Measurements from ENCODE around the gene PDX1.
"Not testable (repeated sequence)": the region's sequence is repeated elsewhere in the genome, so short reads cannot be mapped to it uniquely, and the experiment has no call there.

PDX1 gene

GRCh38 chr13:27964206-27964605 lies 44.4 kb downstream of the PDX1 start:
- not testable (repeated sequence) for H2AK5ac ChIP-seq (ENCODE audit: low read length); H3K4me2 ChIP-seq (ENCODE audit: low read length); H3K4ac ChIP-seq (ENCODE audit: low read depth, low read length); H3K9ac ChIP-seq (ENCODE audit: low read length); H3K23ac ChIP-seq (ENCODE audit: low read length); H3K79me2 ChIP-seq (ENCODE audit: control insufficient read depth, insufficient read depth, low read length); H2BK120ac ChIP-seq (ENCODE audit: low read depth, low read length); H3K36me3 ChIP-seq (ENCODE audit: control insufficient read depth, insufficient read depth, low read length); H4K5ac ChIP-seq (ENCODE audit: low read length); H2BK5ac ChIP-seq (ENCODE audit: low read length); DNase-seq; H3K18ac ChIP-seq (ENCODE audit: low read length); H3K4me3 ChIP-seq (ENCODE audit: low read length); H3K56ac ChIP-seq (ENCODE audit: low read length); H3K27ac ChIP-seq (ENCODE audit: low read depth, low read length); H3K79me1 ChIP-seq (ENCODE audit: low read length); H2BK15ac ChIP-seq (replicated peaks; ENCODE audit: low read depth); H4K8ac ChIP-seq (ENCODE audit: low read depth, low read length)
- H3K27me3 ChIP-seq (ENCODE audit: insufficient read depth, low read length, poor library complexity): peaks cover 46% of the 10 kb centered on the region
- no CpG with 5 or more reads among the region's 13 CpGs for WGBS (ENCODE audit: extremely low coverage, insufficient coverage, low lambda C conversion rate)
- H3K4me1 ChIP-seq (ENCODE audit: control insufficient read depth, low read depth, low read length): peaks cover 12% of the 10 kb centered on the region

- Histone ChIP-seq H4K5ac (ENCODE audit: low read length) (no peak overlapping the region), H2BK15ac (replicated peaks; ENCODE audit: low read depth) (no peak overlapping the region), H3K4ac (ENCODE audit: low read depth, low read length) (no peak overlapping the region), H3K56ac (ENCODE audit: low read length) (no peak overlapping the region), H3K9ac (ENCODE audit: low read length) (no peak overlapping the region), H3K79me1 (ENCODE audit: low read length) (no peaks in the 10 kb centered on the region), H3K23ac (ENCODE audit: low read length) (no peak overlapping the region), H3K79me2 (ENCODE audit: control insufficient read depth, insufficient read depth, low read length) (no peaks in the 10 kb centered on the region), H3K27ac (ENCODE audit: low read depth, low read length) (no peak overlapping the region), H3K4me3 (ENCODE audit: low read length) (no peak overlapping the region), H3K36me3 (ENCODE audit: control insufficient read depth, insufficient read depth, low read length) (no peaks in the 10 kb centered on the region), H2BK120ac (ENCODE audit: low read depth, low read length) (no peak overlapping the region), H4K8ac (ENCODE audit: low read depth, low read length) (no peak overlapping the region), H2BK5ac (ENCODE audit: low read length) (no peak overlapping the region), H2AK5ac (ENCODE audit: low read length) (no peak overlapping the region), H3K4me2 (ENCODE audit: low read length) (no peak overlapping the region), H3K4me1 (ENCODE audit: control insufficient read depth, low read depth, low read length) (peaks cover 12% of the 10 kb centered on the region), H3K27me3 (ENCODE audit: insufficient read depth, low read length, poor library complexity) (peaks cover 48% of the 10 kb centered on the region), H3K18ac (ENCODE audit: low read length) (no peak overlapping the region)
- WGBS (ENCODE audit: extremely low coverage, insufficient coverage, low lambda C conversion rate): no CpG with 5 or more reads among the region's 15 CpGs
- no peak for DNase-seq
These were observed 45.0 kb downstream of the PDX1 start for GRCh38 chr13:27964741-27965323.

GRCh38 chr13:27965343-27965739 lies 45.5 kb downstream of the PDX1 start:
- peaks cover 12% of the 10 kb centered on the region for H3K4me1 ChIP-seq (ENCODE audit: control insufficient read depth, low read depth, low read length)
- WGBS (ENCODE audit: extremely low coverage, insufficient coverage, low lambda C conversion rate): no CpG with 5 or more reads among the region's 7 CpGs
- no peak overlapping the region for H3K4me2 ChIP-seq (ENCODE audit: low read length)
- no peak overlapping the region for H3K27ac ChIP-seq (ENCODE audit: low read depth, low read length)
- no peak overlapping the region for H3K9ac ChIP-seq (ENCODE audit: low read length)
- no peak overlapping the region for H3K23ac ChIP-seq (ENCODE audit: low read length)
- no peak overlapping the region for H2AK5ac ChIP-seq (ENCODE audit: low read length)
- no peaks in the 10 kb centered on the region for H3K79me2 ChIP-seq (ENCODE audit: control insufficient read depth, insufficient read depth, low read length)
- H4K5ac ChIP-seq (ENCODE audit: low read length): no peak overlapping the region
- DNase-seq: peak; percentile 44
- H3K56ac ChIP-seq (ENCODE audit: low read length): no peak overlapping the region
- no peaks in the 10 kb centered on the region for H3K79me1 ChIP-seq (ENCODE audit: low read length)
- H3K27me3 ChIP-seq (ENCODE audit: insufficient read depth, low read length, poor library complexity): peaks cover 51% of the 10 kb centered on the region
- no peak overlapping the region for H4K8ac ChIP-seq (ENCODE audit: low read depth, low read length)
- H3K18ac ChIP-seq (ENCODE audit: low read length): no peak overlapping the region
- H3K4me3 ChIP-seq (ENCODE audit: low read length): no peak overlapping the region
- no peak overlapping the region for H2BK120ac ChIP-seq (ENCODE audit: low read depth, low read length)
- H2BK5ac ChIP-seq (ENCODE audit: low read length): no peak overlapping the region
- H3K4ac ChIP-seq (ENCODE audit: low read depth, low read length): no peak overlapping the region
- no peaks in the 10 kb centered on the region for H3K36me3 ChIP-seq (ENCODE audit: control insufficient read depth, insufficient read depth, low read length)
- no peak overlapping the region for H2BK15ac ChIP-seq (replicated peaks; ENCODE audit: low read depth)

GRCh38 chr13:27965740-27966640 lies 46.2 kb downstream of the PDX1 start:
- DNase-seq: peak; percentile 91
- no peak overlapping the region for H4K8ac ChIP-seq (ENCODE audit: low read depth, low read length)
- peak overlapping the region; percentile 20 for H3K18ac ChIP-seq (ENCODE audit: low read length)
- peak overlapping the region; percentile 52 for H3K56ac ChIP-seq (ENCODE audit: low read length)
- no peaks in the 10 kb centered on the region for H3K79me1 ChIP-seq (ENCODE audit: low read length)
- H2BK120ac ChIP-seq (ENCODE audit: low read depth, low read length): no peak overlapping the region
- no peak overlapping the region for H2BK15ac ChIP-seq (replicated peaks; ENCODE audit: low read depth)
- no CpG with 5 or more reads among the region's 45 CpGs for WGBS (ENCODE audit: extremely low coverage, insufficient coverage, low lambda C conversion rate)
- H3K4ac ChIP-seq (ENCODE audit: low read depth, low read length): no peak overlapping the region
- H2BK5ac ChIP-seq (ENCODE audit: low read length): no peak overlapping the region
- peaks cover 14% of the 10 kb centered on the region for H3K4me1 ChIP-seq (ENCODE audit: control insufficient read depth, low read depth, low read length)
- no peak overlapping the region for H3K23ac ChIP-seq (ENCODE audit: low read length)
- H3K27me3 ChIP-seq (ENCODE audit: insufficient read depth, low read length, poor library complexity): peaks cover 56% of the 10 kb centered on the region
- no peaks in the 10 kb centered on the region for H3K79me2 ChIP-seq (ENCODE audit: control insufficient read depth, insufficient read depth, low read length)
- no peak overlapping the region for H3K27ac ChIP-seq (ENCODE audit: low read depth, low read length)
- H3K36me3 ChIP-seq (ENCODE audit: control insufficient read depth, insufficient read depth, low read length): no peaks in the 10 kb centered on the region
- H2AK5ac ChIP-seq (ENCODE audit: low read length): no peak overlapping the region
- no peak overlapping the region for H4K5ac ChIP-seq (ENCODE audit: low read length)
- H3K4me3 ChIP-seq (ENCODE audit: low read length): no peak overlapping the region
- peak overlapping the region; percentile 71 for H3K4me2 ChIP-seq (ENCODE audit: low read length)
- no peak overlapping the region for H3K9ac ChIP-seq (ENCODE audit: low read length)

- H3K4ac ChIP-seq (ENCODE audit: low read depth, low read length): no peak overlapping the region
- H3K27me3 ChIP-seq (ENCODE audit: insufficient read depth, low read length, poor library complexity): peaks cover 52% of the 10 kb centered on the region
- no peak overlapping the region for H3K23ac ChIP-seq (ENCODE audit: low read length)
- no peak overlapping the region for H3K4me3 ChIP-seq (ENCODE audit: low read length)
- H3K79me2 ChIP-seq (ENCODE audit: control insufficient read depth, insufficient read depth, low read length): no peaks in the 10 kb centered on the region
- H4K5ac ChIP-seq (ENCODE audit: low read length): no peak overlapping the region
- H3K4me2 ChIP-seq (ENCODE audit: low read length): peak overlapping the region; percentile 71
- no peak overlapping the region for H2BK5ac ChIP-seq (ENCODE audit: low read length)
- H3K4me1 ChIP-seq (ENCODE audit: control insufficient read depth, low read depth, low read length): peaks cover 17% of the 10 kb centered on the region
- H3K27ac ChIP-seq (ENCODE audit: low read depth, low read length): no peak overlapping the region
- no peak overlapping the region for H2BK120ac ChIP-seq (ENCODE audit: low read depth, low read length)
- H3K36me3 ChIP-seq (ENCODE audit: control insufficient read depth, insufficient read depth, low read length): no peaks in the 10 kb centered on the region
- H2AK5ac ChIP-seq (ENCODE audit: low read length): no peak overlapping the region
- no peak overlapping the region for H2BK15ac ChIP-seq (replicated peaks; ENCODE audit: low read depth)
- no peak overlapping the region for H3K9ac ChIP-seq (ENCODE audit: low read length)
- no peak overlapping the region for H3K56ac ChIP-seq (ENCODE audit: low read length)
- no CpG with 5 or more reads among the region's 38 CpGs for WGBS (ENCODE audit: extremely low coverage, insufficient coverage, low lambda C conversion rate)
- H3K79me1 ChIP-seq (ENCODE audit: low read length): no peaks in the 10 kb centered on the region
- DNase-seq: peak; percentile 78
- H3K18ac ChIP-seq (ENCODE audit: low read length): peak overlapping the region; percentile 20
- no peak overlapping the region for H4K8ac ChIP-seq (ENCODE audit: low read depth, low read length)
These were observed 46.9 kb downstream of the PDX1 start for GRCh38 chr13:27966641-27967202.

Measured in mesendoderm (in vitro differentiated cells).